Stimulated activated CD4-positive, alpha-beta T cell treated with anti-CD3 and anti-CD28 coated beads, Interleukin-2, amount 100 ng/mL, for 48 hours (primary cell): ENCODE measurements around the gene COL13A1.
A peak's percentile ranks its signal among the peaks of the same experiment; 100 is the strongest.

Source experiments
- DNase-seq, 2 donors: peaks; one replicate each; pipeline ENCODE4 v3.0.0-alpha.2; 2020

The COL13A1 gene

DNA sequence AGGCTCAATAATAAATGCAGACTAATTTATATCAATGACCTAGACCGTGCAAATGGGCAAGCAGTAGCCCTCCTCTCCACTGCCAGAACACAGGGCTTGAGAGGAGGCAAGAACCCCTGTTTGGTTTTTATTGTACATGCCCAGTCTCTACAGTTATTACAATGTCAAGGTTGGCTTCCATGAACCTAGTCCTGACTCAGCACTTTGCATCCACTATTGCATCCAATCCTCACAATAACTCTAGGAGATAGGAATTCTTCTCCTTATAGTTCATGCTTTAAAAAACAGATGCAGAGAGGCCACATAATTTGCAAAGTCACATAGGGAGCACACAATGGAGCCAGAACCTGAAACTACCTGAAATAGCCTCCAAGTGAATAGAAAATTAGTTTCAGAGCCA lies 7.0 kb upstream of the COL13A1 start:
- DNase-seq, result no peak

DNA sequence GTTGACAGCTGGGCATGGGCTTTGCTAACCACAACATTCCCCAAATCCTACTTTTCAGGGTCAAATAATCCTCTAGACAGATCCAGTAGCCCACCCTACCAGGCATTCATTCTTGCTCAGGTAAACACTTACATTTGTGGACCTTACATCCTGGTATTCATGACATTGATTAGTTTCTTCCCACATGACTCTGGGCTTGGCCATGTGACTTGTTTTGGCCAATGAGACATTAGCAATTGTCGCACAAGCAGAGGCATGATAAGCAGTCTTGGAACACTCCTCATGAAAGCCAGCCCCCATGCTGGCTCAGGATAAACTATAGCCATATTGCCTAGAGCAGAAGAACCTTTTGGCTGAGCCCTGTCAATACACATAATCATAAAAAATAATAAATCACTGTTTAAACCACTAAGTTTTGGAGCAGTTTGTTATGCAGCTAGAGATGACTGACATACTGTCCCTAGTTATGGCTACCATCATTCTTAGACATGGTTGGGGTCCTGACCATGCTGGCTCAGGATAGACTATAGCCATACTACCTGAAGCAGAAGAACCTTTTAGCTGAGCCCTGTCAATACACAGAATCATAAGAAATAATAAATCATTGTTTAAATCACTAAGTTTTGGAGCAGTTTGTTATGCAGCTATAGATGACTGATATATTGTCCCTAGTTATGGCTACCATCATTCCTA lies 6.3 kb upstream of the COL13A1 start:
- no peak for DNase-seq

DNA sequence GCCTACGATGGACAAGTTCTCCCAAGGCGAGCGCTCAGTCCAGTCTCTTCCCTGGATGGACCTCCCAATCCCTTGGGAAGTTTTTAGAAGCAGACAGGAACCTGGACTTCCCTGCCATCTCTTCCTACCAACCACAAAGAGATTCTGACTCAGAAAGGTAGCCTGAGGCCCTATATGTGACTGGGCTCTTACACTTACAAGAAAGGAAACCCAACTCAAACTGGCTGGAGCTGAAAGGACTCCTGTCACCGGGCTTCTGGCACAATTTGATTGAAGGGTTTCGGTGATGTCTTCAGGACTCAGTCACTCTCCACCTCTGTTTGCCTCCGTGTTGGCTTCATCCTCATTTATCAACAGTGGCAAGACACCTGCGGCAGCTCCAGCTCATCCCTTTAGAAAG lies 3.7 kb upstream of the COL13A1 start:
- no peak for DNase-seq

DNA sequence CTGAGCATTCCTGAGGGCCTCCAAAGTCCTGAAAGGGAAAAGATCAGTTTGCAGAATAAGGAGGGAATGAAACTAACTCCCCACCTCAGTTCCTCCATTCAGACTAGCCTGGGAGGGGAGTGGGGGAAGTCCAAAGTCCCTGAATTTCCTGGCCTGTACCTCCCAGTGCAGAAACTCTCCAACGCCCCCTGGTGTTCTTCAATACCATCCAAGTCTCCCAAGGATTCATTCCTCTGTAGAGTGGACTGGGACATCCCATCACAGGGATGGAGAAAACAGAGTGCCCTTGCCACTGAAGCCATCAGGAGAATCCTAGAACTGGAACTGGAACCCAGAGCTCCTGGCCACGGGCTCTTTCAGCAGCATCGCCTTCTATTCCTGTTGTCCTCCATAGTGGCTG lies 1.6 kb upstream of the COL13A1 start:
- no peak for DNase-seq

DNA sequence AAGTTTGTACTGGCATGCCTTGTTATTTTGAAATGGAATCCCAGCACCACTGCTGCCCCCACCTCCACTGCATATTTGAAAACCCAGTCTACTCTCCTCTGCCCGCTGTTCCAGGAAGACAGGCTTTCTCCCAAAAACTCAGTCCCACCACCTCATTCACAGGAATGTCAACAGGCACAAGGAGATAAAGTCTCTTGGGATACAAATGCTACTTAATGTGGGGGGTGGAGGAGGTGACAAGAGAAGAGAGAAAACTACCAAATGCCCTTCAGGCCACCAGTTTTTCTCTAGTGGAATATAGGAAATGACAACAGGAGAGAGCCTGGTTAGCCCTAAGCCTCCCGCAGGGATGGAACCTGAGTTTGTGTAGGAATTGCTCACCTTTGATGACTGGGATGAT lies 1.0 kb upstream of the COL13A1 start:
- DNase-seq, result no peak

DNA sequence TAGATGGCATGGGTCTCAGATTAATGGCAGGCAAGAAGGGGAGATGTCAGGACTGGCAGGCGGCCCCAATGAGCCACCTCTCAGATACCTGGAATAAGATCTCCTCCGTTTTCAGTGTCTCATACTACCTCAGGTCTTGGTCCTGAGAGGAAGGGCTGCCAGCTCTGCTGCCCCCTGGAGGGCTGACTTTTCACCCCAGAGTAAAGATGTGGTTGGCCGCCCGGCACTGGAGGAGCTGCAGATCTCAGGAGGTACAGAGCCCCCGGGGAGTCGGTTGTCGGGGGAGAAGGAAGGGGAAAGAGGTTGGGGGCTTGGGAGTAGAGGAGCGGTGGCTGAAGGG lies 642 bp upstream of the COL13A1 start:
- DNase-seq, result peak; percentile 35 to 44

DNA sequence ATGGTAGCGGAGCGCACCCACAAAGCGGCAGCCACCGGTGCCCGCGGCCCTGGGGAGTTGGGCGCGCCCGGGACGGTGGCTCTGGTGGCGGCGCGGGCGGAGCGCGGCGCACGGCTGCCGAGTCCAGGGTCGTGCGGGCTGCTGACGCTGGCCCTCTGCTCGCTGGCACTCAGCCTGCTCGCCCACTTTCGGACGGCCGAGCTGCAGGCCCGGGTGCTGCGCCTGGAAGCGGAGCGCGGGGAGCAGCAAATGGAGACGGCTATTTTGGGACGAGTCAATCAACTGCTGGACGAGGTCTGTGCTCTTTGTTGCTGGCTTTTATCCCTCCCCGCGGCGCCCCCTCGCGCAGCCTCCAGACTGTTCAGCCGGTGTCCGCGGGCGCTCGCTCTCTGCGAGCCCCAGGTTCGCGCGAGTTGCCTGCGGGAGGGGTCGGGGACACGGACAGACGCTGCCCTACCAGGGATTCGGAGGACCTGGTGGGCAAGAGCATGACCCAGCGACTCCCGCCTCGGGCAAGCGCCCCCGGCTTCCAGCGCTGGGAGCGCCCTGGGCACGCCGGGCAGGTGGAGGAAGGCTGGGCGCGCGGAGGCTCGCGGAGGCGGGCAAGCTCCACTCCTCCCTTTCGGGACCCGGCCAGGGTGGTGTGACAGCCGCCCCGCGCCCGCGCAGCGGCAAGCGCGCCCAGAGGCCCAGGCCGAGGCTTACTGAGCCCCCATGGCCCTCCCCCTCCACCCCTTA lies 887 bp downstream of the COL13A1 start:
- no peak for DNase-seq

DNA sequence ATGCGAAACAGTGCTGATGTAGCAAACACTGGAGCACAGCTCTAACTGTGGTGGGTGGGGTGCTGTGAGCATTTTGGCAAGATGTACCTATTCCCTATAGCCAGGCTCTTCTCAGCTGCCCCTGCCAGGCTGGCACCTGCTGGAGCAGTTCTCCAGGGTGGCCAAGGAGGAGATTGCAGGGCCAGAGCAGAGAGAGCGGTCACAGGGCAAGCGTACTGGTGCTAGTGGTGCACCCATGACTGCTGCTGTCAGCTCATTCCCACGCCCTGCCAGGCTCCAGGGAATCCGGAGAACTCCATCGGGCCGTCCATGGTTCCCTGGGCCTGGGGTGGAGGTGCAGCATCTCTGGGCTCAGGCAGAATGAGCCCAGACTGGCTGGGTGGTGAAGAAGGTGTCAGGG lies 2.1 kb downstream of the COL13A1 start:
- no peak for DNase-seq

DNA sequence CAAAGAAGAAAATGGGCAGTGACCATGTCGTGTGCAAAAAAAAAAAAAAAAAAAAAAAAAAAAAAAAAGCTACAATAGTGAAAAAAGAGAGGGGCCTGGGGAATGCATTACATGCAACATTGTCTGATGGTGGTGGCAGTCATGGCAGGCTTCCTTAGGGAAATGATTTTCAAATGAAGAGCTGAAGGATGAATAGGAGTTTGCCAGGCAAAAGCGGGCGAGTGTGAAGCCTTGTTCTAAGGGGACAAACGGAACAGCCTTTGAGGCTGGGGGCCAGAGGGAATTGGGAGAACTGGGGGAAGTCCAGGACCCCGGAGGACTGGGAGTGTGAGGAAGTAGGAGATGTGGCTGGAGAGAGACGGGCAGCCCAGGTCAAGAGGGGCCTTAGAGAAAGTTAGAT lies 3.1 kb downstream of the COL13A1 start:
- no peak for DNase-seq

DNA sequence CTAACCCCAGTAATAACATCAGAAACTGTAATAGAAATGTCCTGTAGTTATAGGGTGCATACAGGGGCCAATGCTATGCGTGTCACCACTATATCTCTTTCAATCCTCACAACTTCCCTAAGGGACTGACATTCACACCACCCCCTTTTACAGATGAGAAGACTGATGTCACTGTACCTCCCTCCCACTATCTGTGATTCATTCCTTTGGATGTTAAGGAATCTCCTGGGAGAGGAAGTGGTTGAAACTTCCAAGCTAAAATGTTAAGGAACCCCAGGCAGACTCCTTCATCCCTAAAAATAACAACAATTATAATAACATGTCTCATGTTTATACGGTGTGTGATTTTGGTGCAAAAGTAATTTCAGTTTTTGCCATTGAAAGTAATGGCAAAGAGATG lies 5.4 kb downstream of the COL13A1 start:
- DNase-seq, result no peak

DNA sequence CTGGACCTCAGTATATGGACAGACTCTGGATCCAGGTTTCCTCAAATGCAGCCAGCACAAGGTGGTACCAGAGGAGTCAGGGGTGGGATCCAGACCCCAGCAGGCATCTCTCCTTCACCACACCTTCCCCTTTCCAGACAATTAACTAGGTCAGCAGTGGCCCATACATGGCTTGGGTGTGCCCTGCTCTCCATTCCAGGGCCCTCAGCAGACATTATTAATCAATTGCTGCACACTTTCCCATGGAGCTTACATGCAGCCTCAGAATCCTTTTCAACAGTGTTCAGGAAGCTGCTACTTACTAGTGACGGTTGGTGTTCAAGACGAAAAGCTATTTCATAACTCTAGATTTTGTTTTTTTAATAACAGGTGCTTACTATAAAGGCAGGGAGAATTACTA lies 6.0 kb downstream of the COL13A1 start:
- DNase-seq, result no peak

DNA sequence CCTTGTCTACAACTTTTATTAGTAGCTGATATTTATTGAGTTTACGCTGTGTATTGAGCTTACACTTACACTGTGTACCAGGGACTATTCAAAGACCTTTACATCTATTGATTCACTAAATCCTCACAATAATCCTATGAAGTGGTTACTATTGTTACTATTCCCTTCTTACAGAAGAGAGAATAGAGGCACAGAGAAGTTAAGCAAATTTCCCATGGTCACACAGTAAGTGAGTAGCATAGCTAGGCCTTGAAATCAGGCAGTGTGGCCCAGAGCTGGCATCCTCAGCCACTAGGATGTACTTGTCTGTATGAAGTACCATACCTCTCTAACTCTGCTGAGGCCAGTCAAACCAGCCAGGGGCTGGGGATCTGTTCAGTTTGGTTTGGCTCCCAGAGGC lies 7.6 kb downstream of the COL13A1 start:
- no peak for DNase-seq

DNA sequence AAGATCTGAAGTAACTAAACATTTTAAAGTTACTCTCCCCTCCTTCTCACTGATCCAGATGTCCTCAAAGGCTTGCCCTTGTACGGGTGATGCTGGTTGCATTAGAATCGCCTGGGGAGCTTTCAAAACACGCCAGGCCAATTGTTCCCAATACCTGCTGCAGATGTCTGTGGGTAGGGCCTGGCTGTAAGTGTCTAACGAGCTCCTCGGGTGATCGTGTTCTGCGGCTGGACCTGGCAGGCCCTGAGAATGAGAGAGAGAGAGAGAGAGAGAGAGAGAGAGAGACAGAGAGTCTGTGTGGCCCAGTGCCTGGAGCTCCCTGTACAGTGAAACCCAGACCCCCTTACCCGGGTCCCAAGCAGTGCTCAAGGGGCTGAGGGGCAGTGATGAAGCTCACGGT lies 8.4 kb downstream of the COL13A1 start:
- no peak for DNase-seq

DNA sequence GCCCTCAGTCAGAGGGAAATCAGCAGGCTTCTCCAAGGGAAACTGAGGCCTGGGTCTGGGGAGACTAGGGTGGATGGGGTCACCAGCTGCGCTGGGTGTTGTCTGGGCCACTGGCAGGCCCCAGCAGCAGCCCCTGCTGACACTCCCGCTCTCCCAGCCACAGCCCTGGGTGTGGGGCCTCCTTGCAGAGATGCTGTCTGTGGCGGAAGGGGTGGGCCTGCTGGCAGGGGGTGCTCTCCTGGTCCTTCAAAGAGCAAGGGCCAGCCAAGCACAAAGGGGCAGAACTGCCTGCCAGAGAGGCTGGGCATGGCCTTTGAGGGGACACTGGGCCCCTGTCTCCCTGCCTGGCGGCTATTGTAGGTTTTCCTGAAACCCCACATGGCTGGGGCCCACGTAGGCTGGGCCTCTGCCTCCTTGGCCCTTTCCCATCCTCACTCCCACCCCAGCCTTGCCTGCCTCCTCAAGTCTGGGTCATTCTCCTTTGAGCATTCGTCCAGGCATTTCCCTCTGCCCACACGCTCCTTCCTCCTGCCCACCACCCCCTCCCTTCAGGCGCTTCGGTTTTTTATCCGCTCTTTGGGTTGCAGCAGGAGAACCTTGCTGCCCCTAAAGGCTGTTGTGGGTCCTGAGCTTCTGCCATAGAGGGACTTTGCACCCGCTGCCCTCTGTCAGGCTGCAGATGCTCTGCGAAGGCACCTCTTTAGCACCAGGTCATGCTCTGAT lies 9.1 kb downstream of the COL13A1 start:
- DNase-seq, result no peak

DNA sequence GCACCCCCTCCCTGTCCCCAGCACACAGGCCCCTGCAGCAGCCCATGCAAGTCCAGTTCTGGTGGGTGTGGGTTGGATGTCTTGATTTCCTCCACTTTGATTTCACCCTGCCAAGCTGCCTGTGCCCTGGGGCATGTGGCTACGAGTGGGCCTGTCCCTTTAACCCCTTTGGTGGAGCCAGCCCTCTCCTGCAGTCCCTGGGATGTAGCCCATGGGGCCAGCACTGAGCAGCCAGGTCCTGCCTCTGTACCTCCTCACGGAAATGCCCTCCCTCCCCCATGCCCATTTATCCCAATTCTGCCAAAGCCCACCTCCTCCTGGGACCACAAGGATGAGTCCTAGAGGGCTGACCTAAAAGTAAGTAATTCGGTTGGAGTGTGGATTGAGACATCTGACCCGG lies 11.9 kb downstream of the COL13A1 start:
- no peak for DNase-seq

DNA sequence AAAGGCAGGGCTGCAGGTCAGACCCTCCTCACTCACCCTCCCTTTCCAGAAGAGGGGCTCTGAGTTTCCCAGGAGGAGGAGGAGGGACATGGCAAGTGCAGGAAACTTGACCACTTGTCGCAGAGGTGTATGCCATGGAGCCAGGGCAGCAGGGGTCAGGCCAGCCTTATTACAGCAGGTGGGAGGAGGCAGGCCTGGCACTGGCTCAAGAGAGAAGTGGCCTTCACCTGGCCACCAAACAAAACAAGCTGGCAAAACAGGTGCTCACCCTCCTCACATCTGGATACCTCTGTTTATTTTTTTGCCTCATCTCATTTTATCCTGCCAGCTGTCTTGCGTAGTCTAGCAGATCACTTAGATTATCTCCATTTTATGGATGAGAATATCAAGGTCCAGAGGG lies 12.5 kb downstream of the COL13A1 start:
- DNase-seq, result no peak

DNA sequence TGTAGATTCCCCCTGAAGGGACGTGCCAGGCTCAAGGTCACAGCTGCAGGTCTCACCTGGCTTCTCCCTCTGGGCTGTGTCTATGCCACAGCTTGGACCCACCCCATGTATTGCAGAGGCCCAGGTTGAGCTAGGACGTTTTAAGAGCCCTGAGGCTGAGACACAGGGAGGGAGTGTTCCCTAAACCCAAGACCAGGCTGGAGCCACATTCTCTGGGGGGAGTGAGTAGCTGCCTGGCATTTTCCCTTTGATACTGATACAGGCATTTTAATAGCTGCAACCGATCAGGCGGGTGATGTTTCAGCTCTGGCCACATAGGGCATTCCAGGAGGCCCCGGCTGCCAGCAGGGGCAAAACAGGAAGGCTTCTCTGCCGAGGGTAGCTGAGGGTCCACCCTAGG lies 13.4 kb downstream of the COL13A1 start:
- no peak for DNase-seq

DNA sequence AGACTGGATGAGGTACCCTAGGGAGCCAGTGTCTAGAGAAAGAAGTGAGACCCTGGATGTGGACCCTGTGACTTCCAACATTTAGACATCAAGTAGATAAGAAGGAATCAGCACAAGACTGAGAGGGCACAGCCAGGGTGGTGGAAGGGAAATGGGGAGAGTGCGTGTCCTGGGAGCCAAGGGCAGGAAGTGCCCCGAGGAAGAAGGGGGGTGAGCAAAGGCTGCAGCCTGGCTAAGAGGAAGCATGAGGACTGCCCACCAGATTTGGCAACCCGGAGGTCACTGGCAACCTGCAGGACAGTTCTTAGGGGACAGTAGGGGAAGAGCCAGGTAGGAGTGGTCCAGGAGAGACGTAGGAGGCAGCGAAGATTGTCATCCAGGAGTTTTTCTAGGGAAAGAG lies 14.8 kb downstream of the COL13A1 start:
- no peak for DNase-seq

DNA sequence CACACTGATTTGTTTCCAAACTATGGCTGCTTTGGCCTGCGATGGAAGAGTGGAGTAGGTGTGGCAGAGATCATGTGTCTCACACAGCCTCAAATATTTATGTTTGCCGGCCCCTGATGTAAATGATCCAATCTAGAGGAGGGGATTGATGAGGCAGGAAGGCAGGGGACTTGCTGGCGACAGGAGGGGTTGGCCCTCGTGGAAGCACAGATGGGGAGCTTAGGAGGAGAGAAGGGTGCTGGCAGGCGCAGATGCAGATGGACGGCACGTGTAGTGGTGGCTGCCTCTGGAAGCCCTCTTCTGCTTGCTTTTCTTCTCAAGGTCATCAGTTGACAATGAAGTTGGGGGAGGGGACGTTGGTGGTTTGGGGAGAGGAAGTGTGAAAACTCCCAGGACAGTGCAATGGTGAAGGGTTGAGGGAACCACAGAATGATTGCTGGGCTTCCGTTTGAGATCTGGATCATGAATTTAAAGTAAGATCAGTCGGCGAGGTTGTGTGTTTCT lies 15.4 kb downstream of the COL13A1 start:
- DNase-seq, result no peak

DNA sequence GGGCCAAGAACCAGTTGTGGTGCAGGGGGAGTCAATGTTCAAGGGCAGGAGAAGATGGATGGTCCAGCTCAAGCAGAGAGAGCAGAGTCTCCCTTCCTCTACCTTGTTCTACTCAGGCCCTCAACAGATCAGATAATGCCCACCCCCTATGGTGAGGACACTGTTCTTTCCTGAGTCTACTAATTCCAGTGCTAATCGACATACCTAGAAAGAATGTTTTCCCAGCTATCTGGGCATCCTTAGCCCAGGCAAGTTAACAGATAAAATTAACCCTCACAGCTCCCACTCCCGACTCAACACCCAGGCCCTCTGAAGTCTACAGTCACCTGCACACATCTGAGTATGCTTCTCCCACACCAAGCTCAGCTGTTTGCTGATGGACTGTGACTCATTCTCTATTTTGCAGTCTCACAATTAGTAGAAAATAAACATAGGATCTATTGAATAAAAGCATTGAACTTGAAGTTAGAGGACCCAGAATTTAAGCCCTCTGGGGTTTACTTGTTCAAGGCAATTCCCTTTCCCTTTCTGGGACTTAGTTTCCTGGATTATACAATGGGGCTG lies 17.1 kb downstream of the COL13A1 start:
- no peak for DNase-seq

DNA sequence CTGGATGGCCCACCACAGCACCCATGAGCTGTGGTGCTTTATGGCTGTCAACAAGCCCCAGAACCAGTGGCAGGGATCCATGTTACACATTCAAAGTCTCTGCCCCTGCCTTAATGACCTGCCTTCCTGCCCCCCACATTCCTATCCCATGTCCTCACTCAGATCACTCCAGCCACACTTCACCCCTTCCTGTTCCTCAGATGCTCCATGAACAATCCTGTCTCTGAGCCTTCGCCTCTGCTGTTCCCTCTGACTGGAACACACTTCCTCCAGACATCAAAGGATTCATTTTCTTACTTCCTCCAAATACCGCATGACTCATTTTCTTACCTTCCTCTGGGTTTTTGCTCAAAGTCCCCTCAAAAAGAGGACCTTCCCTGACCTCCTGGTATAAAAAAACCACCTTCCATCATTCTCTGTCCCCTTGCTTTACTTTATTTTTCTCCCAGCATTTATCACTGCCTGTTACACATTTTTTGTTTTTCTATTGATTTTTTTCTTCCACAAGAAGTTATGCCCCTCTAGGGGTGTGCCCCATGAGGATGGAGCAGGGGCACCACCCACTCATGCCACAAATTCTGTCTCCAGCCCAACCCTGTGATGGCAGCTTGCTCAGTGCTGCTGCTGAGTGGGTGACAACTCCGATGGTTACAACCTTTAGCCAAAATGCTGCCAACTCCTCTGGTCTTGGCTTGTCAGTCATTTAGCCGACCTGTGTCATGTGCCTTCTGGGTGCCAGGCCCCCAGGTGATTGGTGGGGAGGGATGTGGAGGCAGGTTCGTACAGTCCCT lies 18.2 kb downstream of the COL13A1 start:
- no peak for DNase-seq

DNA sequence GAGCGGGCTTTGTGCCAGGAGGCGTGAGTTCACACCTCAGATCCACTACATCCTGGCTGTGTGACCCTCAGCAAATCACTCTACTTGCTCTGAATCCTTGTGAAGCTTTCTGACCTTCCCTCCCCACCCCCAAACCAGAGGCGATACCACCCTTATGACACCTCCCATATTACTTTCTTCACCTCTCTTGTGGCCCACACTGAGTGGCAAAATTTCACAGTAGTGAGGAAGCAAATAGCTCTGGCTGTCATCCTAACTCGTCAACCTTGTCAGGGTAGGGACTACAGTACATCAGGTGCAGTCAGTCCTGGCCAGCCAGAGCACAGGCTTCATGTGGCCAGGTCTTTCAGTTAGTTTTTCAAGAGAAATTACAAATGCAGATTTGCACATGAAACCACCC lies 19.1 kb downstream of the COL13A1 start:
- no peak for DNase-seq

DNA sequence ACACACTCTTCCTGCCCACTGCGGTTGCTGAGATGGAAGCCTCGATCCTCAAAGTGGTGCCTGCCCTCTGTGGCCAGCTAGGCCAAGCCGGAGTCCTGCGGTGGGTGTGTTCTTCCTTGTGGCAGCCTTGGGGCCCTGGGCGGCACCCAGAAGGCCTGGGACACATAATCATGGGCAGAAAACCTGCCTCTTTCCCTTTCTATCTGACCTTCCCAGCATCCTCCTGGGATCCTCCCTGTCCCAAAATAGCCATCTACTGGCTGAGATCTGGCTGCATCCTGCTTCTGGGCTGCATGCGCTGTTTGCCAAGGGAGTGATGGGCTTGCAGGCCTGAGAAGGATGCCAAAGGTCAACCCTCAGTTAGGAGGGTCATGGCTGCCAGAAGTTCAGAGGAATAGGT lies 23.9 kb downstream of the COL13A1 start:
- DNase-seq, result no peak
